BJ (cell line): ENCODE results near the gene RABGAP1. TPM values are rescaled to one million over a fixed set of nuclear protein-coding genes. Genes with fewer than 3 reads are reported as not detected.

Experiments used
- CTCF ChIA-PET: fragments of 350-600 bp; formaldehyde crosslinking; extraction: SDS; loops from one replicate; lab custom pipeline; 2021; ENCODE audit warnings: antibody characterized with exemption, inconsistent platforms; lab: Yijun Ruan, JAX
- POLR2A ChIA-PET: fragments of 300-600 bp; sonication (Branson Sonifier 250); formaldehyde crosslinking; extraction: SDS; loops from one replicate; lab custom pipeline; 2021; ENCODE audit warnings: antibody characterized with exemption; lab: Charles Lee
- DNase-seq: peaks from one replicate; pipeline ENCODE4 v3.0.0-alpha.2; 2011; ENCODE audit warnings: low read depth
- H3K27me3 ChIP-seq: 2 replicates; pipeline ENCODE4 v1.6.0; 2011; ENCODE audit warnings: low read length; ENCODE audit not compliant: control insufficient read depth, insufficient read depth
- H3K36me3 ChIP-seq: 2 replicates; pipeline ENCODE4 v1.5.1; 2011; ENCODE audit warnings: low read length; ENCODE audit not compliant: control insufficient read depth, insufficient read depth
- H3K4me3 ChIP-seq: 2 replicates; pipeline ENCODE4 v1.5.1; 2011; ENCODE audit warnings: low read depth, mild to moderate bottlenecking, control low read depth, low read length
- CTCF ChIP-seq: IDR thresholded peaks from 2 replicates; pipeline ENCODE4 v1.5.1; 2011; ENCODE audit warnings: low read depth, mild to moderate bottlenecking, control low read depth, inconsistent platforms, low read length, moderate library complexity; ENCODE audit not compliant: insufficient read depth
- polyA plus RNA-seq: library from polyadenylated mRNA; depleted of rRNA; stranded (reverse); fragments of >200 nt; gene quantifications from 2 replicates; pipeline ENCODE4 v1.2.3, GENCODE V29; 2011

The RABGAP1 gene
- polyA plus RNA-seq, 1 experiment: 30.8 TPM

- DNase-seq: no peak
- CTCF ChIA-PET: interaction anchor here (1.1 to 4.4 kb wide), 4 partner anchors 9 to 280 kb away, joined by 4 to 32 read pairs (median 27); no protein-coding TSS in a partner anchor
- peaks cover 6% of the 10 kb centered on the region for H3K36me3 ChIP-seq
These were observed 150.1 kb downstream of the RABGAP1 start for GRCh38 chr9:123090956-123091355.

GRCh38 chr9:123091459-123091858 is 150.6 kb downstream of the RABGAP1 start:
- ChIA-PET CTCF (interaction anchor here (0.9 to 4.4 kb wide), 5 partner anchors 10 to 258 kb away, joined by 3 to 32 read pairs (median 25); no protein-coding TSS in a partner anchor), POLR2A (no interaction called here)
- no peaks in the 10 kb centered on the region for H3K27me3 ChIP-seq
- H3K36me3 ChIP-seq: peaks cover 7% of the 10 kb centered on the region
- DNase-seq: no peak
- no peak overlapping the region for H3K4me3 ChIP-seq
- TF ChIP-seq CTCF: no peak

More at GRCh38 chr9:123090956-123091355, 150.1 kb downstream of the RABGAP1 start:
- POLR2A ChIA-PET: interaction anchor here (0.6 kb wide), 1 partner anchor 96 kb away, joined by 6 read pairs; no protein-coding TSS in a partner anchor
- no peak for TF ChIP-seq CTCF
- Histone ChIP-seq H3K4me3 (no peak overlapping the region), H3K27me3 (no peaks in the 10 kb centered on the region)

- peaks cover 11% of the 10 kb centered on the region for H3K36me3 ChIP-seq
- ChIA-PET CTCF (interaction anchor here (2.0 to 4.4 kb wide), 4 partner anchors 9 to 261 kb away, joined by 4 to 32 read pairs (median 18); no protein-coding TSS in a partner anchor), POLR2A (interaction anchor here (0.7 kb wide), 1 partner anchor 190 kb away, joined by 5 read pairs; no protein-coding TSS in a partner anchor)
- no peak for DNase-seq
- TF ChIP-seq CTCF: no peak
- H3K27me3 ChIP-seq: no peaks in the 10 kb centered on the region
- no peak overlapping the region for H3K4me3 ChIP-seq
These were observed 152.3 kb downstream of the RABGAP1 start for GRCh38 chr9:123093141-123093540.

GRCh38 chr9:123096987-123097386 is 156.2 kb downstream of the RABGAP1 start:
- CTCF ChIA-PET: interaction anchor here (1.8 kb wide), 1 partner anchor 257 kb away, joined by 5 read pairs; no protein-coding TSS in a partner anchor
- H3K4me3 ChIP-seq: no peak overlapping the region
- no peaks in the 10 kb centered on the region for H3K27me3 ChIP-seq
- H3K36me3 ChIP-seq: peaks cover 12% of the 10 kb centered on the region
- no peak for TF ChIP-seq CTCF
- DNase-seq: no peak
- POLR2A ChIA-PET: no interaction called here

DNA sequence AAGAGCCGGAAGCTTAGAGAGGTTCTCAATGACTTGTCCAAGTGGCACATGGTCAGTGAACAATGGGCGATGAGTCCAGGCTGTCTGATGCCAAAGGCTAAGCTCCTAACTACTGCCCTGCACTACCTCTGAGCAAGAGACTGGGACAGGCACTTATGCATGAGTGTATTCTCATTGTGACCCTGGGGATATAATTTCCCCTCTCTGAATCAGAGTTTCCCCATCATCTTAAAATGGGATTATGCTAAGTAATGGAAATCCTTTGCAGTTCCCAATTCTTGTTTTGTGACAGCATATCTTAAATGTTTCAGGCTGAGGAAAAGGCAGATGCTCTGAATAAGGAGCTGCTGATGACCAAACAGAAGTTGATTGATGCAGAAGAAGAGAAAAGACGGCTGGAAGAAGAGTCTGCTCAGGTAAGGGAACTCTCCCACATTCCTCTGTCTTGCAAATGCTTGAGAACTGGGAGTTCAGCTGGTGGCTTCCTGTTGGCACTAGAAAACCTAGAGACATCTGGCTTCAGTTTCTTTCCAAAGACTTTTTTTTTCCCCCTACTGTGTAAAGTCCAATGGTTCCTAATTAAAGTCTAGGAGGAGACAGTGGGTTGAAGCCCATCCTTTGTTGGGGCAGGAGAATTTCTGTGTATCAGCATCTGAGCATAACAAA is 156.7 kb downstream of the RABGAP1 start:
- Histone ChIP-seq H3K36me3 (peaks cover 14% of the 10 kb centered on the region), H3K27me3 (no peaks in the 10 kb centered on the region), H3K4me3 (no peak overlapping the region)
- DNase-seq: no peak
- TF ChIP-seq CTCF: no peak
- ChIA-PET CTCF (interaction anchor here (1.8 to 2.0 kb wide), 2 partner anchors 252 to 257 kb away, joined by 5 read pairs; no protein-coding TSS in a partner anchor), POLR2A (no interaction called here)
